Measurements from ENCODE around the gene DYRK3. TPM values are rescaled to one million over a fixed set of nuclear protein-coding genes. Genes with fewer than 3 reads are reported as not detected.

The DYRK3 gene
- total and polyA plus RNA-seq, 2 donors (not counting 1 experiment from before 2014, with no cell fraction given), result 10.2 to 38.5 TPM

DNA sequence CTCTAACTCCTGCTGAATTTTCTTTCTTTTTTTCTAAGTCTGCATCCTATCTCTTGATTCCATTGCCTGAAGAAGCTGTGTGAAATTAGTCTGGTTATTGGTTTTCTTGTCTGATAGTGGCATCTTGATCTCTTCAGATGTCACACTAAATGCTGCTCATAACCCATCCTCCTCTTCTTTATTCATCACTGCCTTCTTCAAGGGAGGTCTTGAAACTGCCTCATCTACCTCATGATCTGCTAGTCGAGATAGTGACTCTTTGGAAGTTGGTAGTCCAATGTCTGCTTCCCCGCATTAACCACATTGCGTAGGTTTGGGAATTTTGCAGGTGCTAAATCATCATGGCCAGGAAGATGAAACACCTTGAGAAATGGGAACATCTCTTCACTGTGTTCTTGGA, 15.7 kb downstream of the DYRK3 start:
- Histone ChIP-seq H3K27ac (ENCODE audit: insufficient read depth, low read length) (no peak overlapping the region), H3K27me3 (ENCODE audit: control insufficient read depth, insufficient read depth, low read length) (no peaks in the 10 kb centered on the region), H3K36me3 (ENCODE audit: control insufficient read depth, insufficient read depth, low read length) (peaks cover 8% of the 10 kb centered on the region), H3K9me3 (ENCODE audit: control insufficient read depth, insufficient read depth, low read depth, low read length) (no peaks in the 10 kb centered on the region), H3K9ac (ENCODE audit: insufficient read depth, low read length) (no peak overlapping the region), H3K4me1 (ENCODE audit: control insufficient read depth, extremely low read depth, insufficient read depth, low read length) (no peaks in the 10 kb centered on the region), H4K20me1 (ENCODE audit: control insufficient read depth, extremely low read depth, insufficient read depth, low read length) (no peaks in the 10 kb centered on the region), H3K4me3 (replicated peaks in 1 of 4; ENCODE audit: control extremely low read depth in 1 of 4, insufficient read depth in 1 of 4, low read depth in 3 of 4, low read length in 4 of 4) (no peak overlapping the region), H3K79me2 (ENCODE audit: control insufficient read depth, insufficient read depth, low read length) (no peaks in the 10 kb centered on the region), H3K4me2 (ENCODE audit: extremely low read depth, insufficient read depth, low read length) (no peak overlapping the region), H2AFZ (ENCODE audit: low read length) (no peak overlapping the region)
- no peak for DNase-seq (ENCODE audit: low read depth in 2 of 2)
- TF ChIP-seq, protein P1, sequence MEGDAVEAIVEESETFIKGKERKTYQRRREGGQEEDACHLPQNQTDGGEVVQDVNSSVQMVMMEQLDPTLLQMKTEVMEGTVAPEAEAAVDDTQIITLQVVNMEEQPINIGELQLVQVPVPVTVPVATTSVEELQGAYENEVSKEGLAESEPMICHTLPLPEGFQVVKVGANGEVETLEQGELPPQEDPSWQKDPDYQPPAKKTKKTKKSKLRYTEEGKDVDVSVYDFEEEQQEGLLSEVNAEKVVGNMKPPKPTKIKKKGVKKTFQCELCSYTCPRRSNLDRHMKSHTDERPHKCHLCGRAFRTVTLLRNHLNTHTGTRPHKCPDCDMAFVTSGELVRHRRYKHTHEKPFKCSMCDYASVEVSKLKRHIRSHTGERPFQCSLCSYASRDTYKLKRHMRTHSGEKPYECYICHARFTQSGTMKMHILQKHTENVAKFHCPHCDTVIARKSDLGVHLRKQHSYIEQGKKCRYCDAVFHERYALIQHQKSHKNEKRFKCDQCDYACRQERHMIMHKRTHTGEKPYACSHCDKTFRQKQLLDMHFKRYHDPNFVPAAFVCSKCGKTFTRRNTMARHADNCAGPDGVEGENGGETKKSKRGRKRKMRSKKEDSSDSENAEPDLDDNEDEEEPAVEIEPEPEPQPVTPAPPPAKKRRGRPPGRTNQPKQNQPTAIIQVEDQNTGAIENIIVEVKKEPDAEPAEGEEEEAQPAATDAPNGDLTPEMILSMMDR (conservative IDR thresholded peaks at IDR 0.05 in 1 of 2, IDR thresholded peaks at IDR 0.05 in 1 of 2; ENCODE audit: low read depth in 1 of 2, low read length in 2 of 2), result no peak
- TF ChIP-seq EZH2 (IDR thresholded peaks at IDR 0.05; ENCODE audit: low read length, missing control alignments), result no peak

DNA sequence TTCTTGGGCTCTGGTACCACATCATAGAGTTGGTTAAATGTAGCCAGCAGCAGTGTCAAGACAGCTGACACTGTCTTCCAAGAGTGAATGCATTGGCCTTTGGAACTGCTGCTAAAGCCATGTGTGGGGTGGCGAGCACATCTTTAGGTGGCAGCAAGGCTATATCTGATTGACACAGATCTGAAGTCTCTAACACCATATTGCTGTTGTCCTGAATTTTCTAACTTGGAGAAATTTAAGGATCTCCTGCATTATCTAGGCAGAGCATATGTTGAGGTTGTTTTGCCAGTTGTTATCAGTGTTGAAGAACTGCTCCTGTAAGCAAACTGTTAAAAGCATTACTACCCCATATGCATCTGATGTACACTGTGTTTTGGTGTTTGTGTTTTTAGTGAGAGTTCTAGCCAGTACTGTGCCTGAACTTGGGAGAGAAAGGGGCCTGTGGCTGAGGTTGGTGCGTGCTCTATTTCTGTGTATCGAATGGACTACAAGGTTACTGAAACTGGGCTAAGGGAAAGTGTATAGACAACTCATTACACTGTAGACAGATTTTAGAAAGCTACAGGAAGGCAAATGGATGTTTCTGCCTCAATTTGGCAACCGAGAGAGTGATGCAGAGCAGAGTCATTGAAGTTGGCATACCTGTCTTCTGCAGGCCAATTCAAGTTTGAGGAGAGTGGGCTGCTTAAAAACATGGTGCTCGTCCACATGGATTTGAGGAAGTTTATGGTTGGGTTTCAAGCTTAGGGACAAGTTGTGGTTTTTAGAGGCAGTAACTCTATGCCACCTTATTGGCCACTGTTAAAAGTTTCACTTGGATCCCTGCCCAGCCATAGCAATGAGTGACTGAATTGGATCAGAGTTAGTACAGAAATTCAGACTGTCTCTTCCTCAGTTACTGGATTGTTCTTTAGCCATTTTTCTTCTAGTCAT, 16.9 kb downstream of the DYRK3 start:
- H3K4me2 ChIP-seq (ENCODE audit: extremely low read depth, insufficient read depth, low read length), result no peak overlapping the region
- H3K4me3 ChIP-seq (replicated peaks in 1 of 4; ENCODE audit: control extremely low read depth in 1 of 4, insufficient read depth in 1 of 4, low read depth in 3 of 4, low read length in 4 of 4), result no peak overlapping the region
- H3K27ac ChIP-seq (ENCODE audit: insufficient read depth, low read length), result no peak overlapping the region
- no peak overlapping the region for H2AFZ ChIP-seq (ENCODE audit: low read length)
- H3K79me2 ChIP-seq (ENCODE audit: control insufficient read depth, insufficient read depth, low read length), result no peaks in the 10 kb centered on the region
- no peak for TF ChIP-seq EZH2 (IDR thresholded peaks at IDR 0.05; ENCODE audit: low read length, missing control alignments)
- TF ChIP-seq, protein P1 (conservative IDR thresholded peaks at IDR 0.05 in 1 of 2, IDR thresholded peaks at IDR 0.05 in 1 of 2; ENCODE audit: low read depth in 1 of 2, low read length in 2 of 2), result no peak
- no peaks in the 10 kb centered on the region for H4K20me1 ChIP-seq (ENCODE audit: control insufficient read depth, extremely low read depth, insufficient read depth, low read length)
- no peaks in the 10 kb centered on the region for H3K4me1 ChIP-seq (ENCODE audit: control insufficient read depth, extremely low read depth, insufficient read depth, low read length)
- no peak overlapping the region for H3K9ac ChIP-seq (ENCODE audit: insufficient read depth, low read length)
- H3K27me3 ChIP-seq (ENCODE audit: control insufficient read depth, insufficient read depth, low read length), result no peaks in the 10 kb centered on the region
- no peaks in the 10 kb centered on the region for H3K9me3 ChIP-seq (ENCODE audit: control insufficient read depth, insufficient read depth, low read depth, low read length)
- H3K36me3 ChIP-seq (ENCODE audit: control insufficient read depth, insufficient read depth, low read length), result peaks cover 8% of the 10 kb centered on the region
- DNase-seq (ENCODE audit: low read depth in 2 of 2), result no peak

DNA sequence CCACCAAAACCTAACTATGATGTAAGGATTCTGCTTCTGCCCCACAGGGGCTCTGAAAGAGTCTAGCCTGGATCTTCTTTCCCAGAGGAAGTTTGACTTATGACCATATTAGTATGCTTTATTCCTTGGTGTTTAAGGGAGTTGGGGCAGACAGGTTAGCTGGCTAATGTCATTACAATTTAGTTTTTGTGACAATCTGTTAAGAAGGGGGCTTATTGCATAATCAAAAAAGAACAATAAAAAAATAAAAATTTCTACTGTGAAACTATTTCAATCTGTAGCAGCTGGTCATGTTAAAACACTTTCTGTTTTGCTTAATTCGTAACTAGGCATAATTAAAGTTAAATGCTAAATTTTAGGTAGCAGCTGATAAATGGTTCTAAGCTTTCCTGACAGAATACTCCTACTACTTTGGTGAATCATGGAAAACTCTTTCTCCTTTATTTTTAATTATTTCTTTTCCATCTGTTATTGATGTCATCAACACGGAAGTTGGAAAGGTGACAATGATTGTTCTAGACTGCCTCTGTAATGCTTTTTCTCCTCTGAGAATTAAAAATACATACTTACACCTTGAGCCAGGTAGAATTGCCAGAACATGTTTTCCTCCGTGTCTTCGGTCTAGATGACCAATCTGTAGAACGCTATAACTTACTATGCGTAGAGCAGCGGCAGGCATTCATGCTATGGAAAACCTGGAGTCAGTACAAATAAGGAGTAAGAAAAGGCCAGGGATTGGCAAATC, 18.6 kb downstream of the DYRK3 start:
- Histone ChIP-seq H3K9me3 (ENCODE audit: control insufficient read depth, insufficient read depth, low read depth, low read length) (no peaks in the 10 kb centered on the region), H3K36me3 (ENCODE audit: control insufficient read depth, insufficient read depth, low read length) (peaks cover 2% of the 10 kb centered on the region), H3K9ac (ENCODE audit: insufficient read depth, low read length) (no peak overlapping the region), H3K4me3 (replicated peaks in 1 of 4; ENCODE audit: control extremely low read depth in 1 of 4, insufficient read depth in 1 of 4, low read depth in 3 of 4, low read length in 4 of 4) (no peak overlapping the region), H3K4me1 (ENCODE audit: control insufficient read depth, extremely low read depth, insufficient read depth, low read length) (no peaks in the 10 kb centered on the region), H3K27me3 (ENCODE audit: control insufficient read depth, insufficient read depth, low read length) (no peaks in the 10 kb centered on the region), H3K27ac (ENCODE audit: insufficient read depth, low read length) (no peak overlapping the region), H2AFZ (ENCODE audit: low read length) (no peak overlapping the region), H4K20me1 (ENCODE audit: control insufficient read depth, extremely low read depth, insufficient read depth, low read length) (no peaks in the 10 kb centered on the region), H3K4me2 (ENCODE audit: extremely low read depth, insufficient read depth, low read length) (no peak overlapping the region), H3K79me2 (ENCODE audit: control insufficient read depth, insufficient read depth, low read length) (no peaks in the 10 kb centered on the region)
- TF ChIP-seq EZH2 (IDR thresholded peaks at IDR 0.05; ENCODE audit: low read length, missing control alignments), result no peak
- TF ChIP-seq, protein P1 (conservative IDR thresholded peaks at IDR 0.05 in 1 of 2, IDR thresholded peaks at IDR 0.05 in 1 of 2; ENCODE audit: low read depth in 1 of 2, low read length in 2 of 2), result no peak
- no peak for DNase-seq (ENCODE audit: low read depth in 2 of 2)
